GM12874 (cell line): Measurements from ENCODE around the gene COL4A4.

Experiments used
- TF ChIP-seq, protein P1 (sequence below): IDR thresholded peaks from 2 replicates; pipeline ENCODE4 v1.5.1; 2011; ENCODE audit warnings: low read depth, mild to moderate bottlenecking, control low read depth, low read length, moderate library complexity; ENCODE audit not compliant: insufficient read depth

Gene COL4A4

GRCh38 chr2:227125506-227125905 is 38.5 kb downstream of the COL4A4 start:
- TF ChIP-seq, protein P1, sequence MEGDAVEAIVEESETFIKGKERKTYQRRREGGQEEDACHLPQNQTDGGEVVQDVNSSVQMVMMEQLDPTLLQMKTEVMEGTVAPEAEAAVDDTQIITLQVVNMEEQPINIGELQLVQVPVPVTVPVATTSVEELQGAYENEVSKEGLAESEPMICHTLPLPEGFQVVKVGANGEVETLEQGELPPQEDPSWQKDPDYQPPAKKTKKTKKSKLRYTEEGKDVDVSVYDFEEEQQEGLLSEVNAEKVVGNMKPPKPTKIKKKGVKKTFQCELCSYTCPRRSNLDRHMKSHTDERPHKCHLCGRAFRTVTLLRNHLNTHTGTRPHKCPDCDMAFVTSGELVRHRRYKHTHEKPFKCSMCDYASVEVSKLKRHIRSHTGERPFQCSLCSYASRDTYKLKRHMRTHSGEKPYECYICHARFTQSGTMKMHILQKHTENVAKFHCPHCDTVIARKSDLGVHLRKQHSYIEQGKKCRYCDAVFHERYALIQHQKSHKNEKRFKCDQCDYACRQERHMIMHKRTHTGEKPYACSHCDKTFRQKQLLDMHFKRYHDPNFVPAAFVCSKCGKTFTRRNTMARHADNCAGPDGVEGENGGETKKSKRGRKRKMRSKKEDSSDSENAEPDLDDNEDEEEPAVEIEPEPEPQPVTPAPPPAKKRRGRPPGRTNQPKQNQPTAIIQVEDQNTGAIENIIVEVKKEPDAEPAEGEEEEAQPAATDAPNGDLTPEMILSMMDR: peak; percentile 13; the same call in 1 of the 2 replicates

DNA sequence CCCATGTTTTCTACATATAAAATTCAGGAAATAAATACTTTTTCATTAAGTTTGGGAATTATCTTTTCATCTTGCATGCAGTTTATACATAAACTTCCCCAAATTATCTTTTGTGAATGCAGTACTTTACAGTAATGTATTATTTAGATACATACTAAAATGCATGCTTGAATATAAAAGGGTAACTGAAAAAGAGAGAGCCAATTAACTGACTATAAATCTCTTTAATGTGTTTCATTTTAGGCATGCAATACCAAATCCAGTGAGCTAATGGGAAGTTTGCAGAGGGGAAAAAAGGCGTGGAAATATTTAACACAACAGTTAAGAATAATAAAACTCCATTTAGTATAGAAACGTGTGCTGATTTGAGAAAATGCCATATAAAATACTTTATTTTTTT is 39.2 kb downstream of the COL4A4 start:
- TF ChIP-seq, protein P1: no peak

DNA sequence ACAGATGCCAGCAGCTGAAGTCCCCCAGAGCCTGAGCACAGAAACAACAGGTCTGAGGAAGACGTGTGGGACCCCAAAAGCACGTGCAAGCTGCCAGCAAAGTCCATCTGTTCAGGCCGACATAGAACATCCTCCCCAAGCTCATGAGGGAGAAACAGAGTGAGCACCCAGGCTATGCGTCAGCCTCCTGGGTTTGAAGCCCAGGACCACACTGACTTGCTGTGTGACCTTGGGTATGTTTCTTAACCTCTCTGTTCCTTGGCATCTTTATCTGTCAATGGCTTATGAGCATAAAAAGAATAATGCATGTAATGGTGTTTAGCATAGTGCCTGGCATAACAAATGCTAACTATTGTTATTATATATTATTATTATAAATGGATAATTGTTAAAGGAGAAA is 40.3 kb downstream of the COL4A4 start:
- TF ChIP-seq, protein P1: no peak

- TF ChIP-seq, protein P1: no peak
Observed at GRCh38 chr2:227118353-227118752, 45.7 kb downstream of the COL4A4 start.

DNA sequence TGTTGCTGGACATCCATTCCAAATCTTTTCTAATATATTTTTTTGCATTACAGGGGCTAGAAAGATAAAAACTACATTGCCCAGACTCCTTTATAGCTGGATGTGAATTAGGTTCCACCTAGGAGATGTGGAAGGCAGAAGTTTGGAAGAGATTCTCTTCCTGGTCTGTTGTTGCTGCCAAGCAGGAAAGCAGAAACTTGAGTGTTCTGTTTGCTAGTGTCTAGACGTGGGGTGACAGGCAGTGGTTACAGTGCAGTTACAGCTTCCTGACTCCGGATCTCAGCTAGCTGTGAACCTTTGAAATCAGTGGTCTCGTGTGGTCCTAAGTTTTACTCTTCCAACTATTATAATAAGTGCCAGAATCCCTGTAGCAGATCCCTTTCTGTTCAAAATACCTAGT is 46.2 kb downstream of the COL4A4 start:
- TF ChIP-seq, protein P1: no peak

- TF ChIP-seq, protein P1: no peak
Observed at GRCh38 chr2:227117027-227117426, 47.0 kb downstream of the COL4A4 start.

DNA sequence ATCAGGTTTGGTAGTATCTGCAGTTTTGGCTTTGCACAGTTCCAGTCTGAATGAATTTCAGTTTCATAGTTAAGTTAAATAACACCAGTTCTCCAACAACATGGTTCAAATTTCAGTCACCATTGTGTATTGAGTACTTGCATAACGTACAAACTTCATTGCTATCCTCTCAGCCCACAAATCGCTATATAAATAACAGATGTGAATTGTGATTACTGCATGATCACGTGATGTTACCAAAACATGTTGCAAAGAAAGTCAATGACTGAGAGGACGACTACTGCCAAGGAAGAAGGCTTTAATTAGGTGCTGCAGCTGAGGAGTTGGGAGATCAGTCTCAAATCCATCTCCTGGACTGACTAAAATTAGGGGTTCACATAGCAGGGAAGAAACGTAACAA is 48.2 kb downstream of the COL4A4 start:
- TF ChIP-seq, protein P1: no peak
